Astrocyte of the cerebellum (primary cell): ENCODE data around the gene TAT.
"Not testable (repeated sequence)": the region's sequence is repeated elsewhere in the genome, so short reads cannot be mapped to it uniquely, and the experiment has no call there.

Experiments used
- DNase-seq: peaks from one replicate; pipeline ENCODE4 v3.0.0-alpha.2; 2011; ENCODE audit warnings: low read depth
- H3K4me3 ChIP-seq: 2 replicates; pipeline ENCODE4 v1.5.1; 2011; ENCODE audit warnings: mild to moderate bottlenecking, low read depth, low read length, moderate library complexity
- CTCF ChIP-seq: IDR thresholded peaks from 2 replicates; pipeline ENCODE4 v1.5.1; 2012; ENCODE audit warnings: low read length, low read depth, moderate library complexity, mild to moderate bottlenecking; ENCODE audit errors: missing control alignments
- in situ Hi-C: cut with HindIII; loops from 2 replicates; pipeline ENCODE4 v1.10.0; 2017; ENCODE audit warnings: low sequenced_read_pairs

The TAT gene

DNA sequence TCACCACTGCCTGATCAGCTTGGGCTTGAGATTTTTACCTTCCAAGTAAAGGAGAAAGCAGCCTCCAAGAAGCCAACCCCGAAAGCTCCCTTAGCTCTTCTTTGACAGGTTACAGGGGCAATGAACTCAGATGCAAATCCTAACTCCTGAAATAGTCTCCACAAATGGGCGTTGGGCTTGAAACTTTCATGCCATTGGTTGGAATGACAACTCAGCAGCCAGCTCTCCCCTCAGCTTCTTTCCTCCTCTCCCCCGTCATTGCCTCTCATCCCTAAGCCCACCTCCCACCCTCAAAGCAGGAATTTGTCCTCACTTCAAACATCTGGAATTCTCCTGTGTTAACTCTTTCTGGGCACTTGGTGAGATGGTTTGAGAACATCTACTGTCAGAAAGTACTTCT lies at the start of gene TAT:
Gene TAT, minus strand, starts transcription at position 122 of the 400 bp plus-strand sequence. CDS start 677 bp downstream, outside the sequence.
- no peak within 1 kb of the TSS for H3K4me3 ChIP-seq
- in situ Hi-C loops, result no loop called here
- TF ChIP-seq CTCF, result no peak
- no peak for DNase-seq

- in situ Hi-C loops, result no loop called here
- H3K4me3 ChIP-seq, result peak within 1 kb of the TSS; percentile 48
- DNase-seq, result no peak
- TF ChIP-seq CTCF, result no peak
These were observed 49.3 kb upstream of the TAT start, which contains the start of gene MARVELD3 for GRCh38 chr16:71626018-71626857. TSS of gene MARVELD3 (plus strand) at chr16:71626184. CDS start at chr16:71626230, 46 bp downstream.

GRCh38 chr16:71625113-71625850 lies 48.4 kb upstream of the TAT start:
- TF ChIP-seq CTCF, result no peak
- H3K4me3 ChIP-seq, result no peak overlapping the region
- no peak for DNase-seq
- in situ Hi-C loops, result no loop called here

- in situ Hi-C loops, result no loop called here
- DNase-seq, result no peak
- no peak for TF ChIP-seq CTCF
- no peak overlapping the region for H3K4me3 ChIP-seq
These were observed 46.7 kb upstream of the TAT start for GRCh38 chr16:71623597-71623996.

GRCh38 chr16:71622088-71622487 lies 45.2 kb upstream of the TAT start:
- no peak overlapping the region for H3K4me3 ChIP-seq
- TF ChIP-seq CTCF, result no peak
- DNase-seq, result no peak
- in situ Hi-C loops, result no loop called here

DNA sequence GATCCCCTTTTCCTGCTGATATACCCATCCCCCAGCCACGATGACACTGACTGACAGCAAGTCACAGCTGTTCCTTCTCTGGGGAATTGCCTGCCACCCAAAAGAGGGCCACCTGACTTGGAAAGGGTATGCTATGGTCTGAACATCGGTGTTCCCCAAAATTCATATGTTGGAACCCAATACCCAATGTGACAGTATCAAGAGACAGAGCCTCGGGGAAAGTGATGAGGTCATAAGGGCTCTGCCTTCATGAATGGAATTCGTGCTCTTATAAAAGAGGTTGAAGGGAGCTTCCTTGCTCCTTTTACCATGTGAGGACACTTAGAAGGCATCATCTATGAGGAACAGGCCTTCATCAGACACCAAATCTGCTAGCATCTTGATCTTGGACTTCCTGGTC lies 41.5 kb upstream of the TAT start:
- TF ChIP-seq CTCF, result no peak
- in situ Hi-C loops, result no loop called here
- H3K4me3 ChIP-seq, result no peak overlapping the region
- DNase-seq, result no peak

- DNase-seq, H3K4me3 ChIP-seq, in situ Hi-C loops: not testable (repeated sequence)
These were observed 38.1 kb upstream of the TAT start for GRCh38 chr16:71614956-71615355.
